A549 (cell line): ENCODE data around the gene FUBP1. TPM values are rescaled to one million over a fixed set of nuclear protein-coding genes. Genes with fewer than 3 reads are reported as not detected.
A peak's percentile ranks its signal among the peaks of the same experiment; 100 is the strongest.

Experiments
- ATAC-seq, 2 experiments: fragments of 200-7000 bp in 1 of 2; fragments of >200 bp in 1 of 2; cut with Nextera tagmentation in 1 of 2; cut with Tn5 transposase in 1 of 2; 3 replicates each; pipeline versions ENCODE4 v1.8.0 to v1.9.1; 2018 to 2020; ENCODE audit warnings: mild to moderate bottlenecking in 1 of 2, moderate library complexity in 1 of 2
- CTCF ChIA-PET: fragments of 300-600 bp; sonication (Branson Sonifier 250); formaldehyde crosslinking; extraction: SDS; loops from one replicate; lab custom pipeline; 2021; ENCODE audit warnings: antibody characterized with exemption, inconsistent platforms; lab: Yijun Ruan, JAX
- POLR2A ChIA-PET: fragments of 350-600 bp; formaldehyde crosslinking; extraction: SDS; loops from one replicate; lab custom pipeline; 2021; ENCODE audit warnings: antibody characterized with exemption, inconsistent platforms; lab: Yijun Ruan, JAX
- DNase-seq, 2 experiments: peaks; one replicate each; pipeline versions ENCODE4 v3.0.0 to v3.0.0-alpha.2; 2011 to 2016; ENCODE audit warnings: low read depth in 1 of 2, low spot score in 1 of 2
- FAIRE-seq: peaks from 2 replicates; lab custom pipeline; 2011; peaks lifted over from hg19 to GRCh38; lab: Jason Lieb, UNC
- H3K27ac ChIP-seq, 2 experiments: fragments of >200 bp; sonication (Bioruptor Twin); formaldehyde crosslinking; 3 replicates each; pipeline ENCODE4 v1.5.1; 2016 to 2017
- H3K4me1 ChIP-seq: fragments of >200 bp; sonication (Bioruptor Twin); formaldehyde crosslinking; 3 replicates; pipeline ENCODE4 v1.6.1; 2016
- H3K4me2 ChIP-seq: fragments of >200 bp; sonication (Bioruptor Twin); formaldehyde crosslinking; 3 replicates; pipeline ENCODE4 v1.6.1; 2016
- H3K4me3 ChIP-seq: fragments of >200 bp; sonication (Bioruptor Twin); formaldehyde crosslinking; 3 replicates; pipeline ENCODE4 v1.5.1; 2016
- H3K9me3 ChIP-seq: fragments of >200 bp; sonication (Bioruptor Twin); formaldehyde crosslinking; 3 replicates; pipeline ENCODE4 v1.6.1; 2016
- ATOH8 ChIP-seq: fragments of 250-450 bp; sonication (Bioruptor Pico); IDR thresholded peaks from 2 replicates; pipeline ENCODE4 v1.5.0; 2020; ENCODE audit warnings: low read depth, mild to moderate bottlenecking, moderate library complexity
- CBX2 ChIP-seq: fragments of 200-600 bp; sonication (generic); IDR thresholded peaks from 2 replicates; pipeline ENCODE4 v1.6.1; 2016; ENCODE audit warnings: low read depth, mild to moderate bottlenecking, borderline replicate concordance
- CBX8 ChIP-seq: fragments of 200-600 bp; sonication (generic); IDR thresholded peaks from 2 replicates; pipeline ENCODE4 v1.6.1; 2016
- CEBPB ChIP-seq, 2 experiments: fragments of >200 bp in 1 of 2; sonication (Bioruptor Twin) in 1 of 2; formaldehyde crosslinking in 1 of 2; IDR thresholded peaks; 2 replicates each; pipeline ENCODE4 v1.6.1; 2012 to 2016
- EP300 ChIP-seq, 2 experiments: fragments of >200 bp; sonication (Bioruptor Twin); formaldehyde crosslinking; IDR thresholded peaks; 2 replicates in 1 of 2; 3 replicates in 1 of 2; pipeline ENCODE4 v1.6.1; 2016 to 2017
- ESRRA ChIP-seq: fragments of 150-350 bp; IDR thresholded peaks from 2 replicates; pipeline ENCODE4 v1.6.1; 2014; ENCODE audit warnings: mild to moderate bottlenecking, low read length, borderline replicate concordance
- FOSL2 ChIP-seq, 2 experiments: fragments of 450-650 bp in 1 of 2; fragments of >200 bp in 1 of 2; sonication (Bioruptor Twin) in 1 of 2; formaldehyde crosslinking; IDR thresholded peaks; 2 replicates each; pipeline versions ENCODE4 v1.5.0 to v1.6.1; 2016 to 2020; ENCODE audit warnings: mild to moderate bottlenecking in 1 of 2, moderate library complexity in 1 of 2
- HDAC2 ChIP-seq: fragments of 200-600 bp; sonication (generic); IDR thresholded peaks from 2 replicates; pipeline ENCODE4 v1.6.1; 2016
- HOXA7 ChIP-seq: fragments of 250-450 bp; sonication (Bioruptor Pico); IDR thresholded peaks from 2 replicates; pipeline ENCODE4 v1.5.0; 2020; ENCODE audit warnings: mild to moderate bottlenecking, moderate library complexity
- HOXB5 ChIP-seq: fragments of 250-450 bp; sonication (Bioruptor Pico); IDR thresholded peaks from 2 replicates; pipeline ENCODE4 v1.5.0; 2020; ENCODE audit warnings: mild to moderate bottlenecking, moderate library complexity
- KDM1A ChIP-seq: fragments of 200-600 bp; sonication (generic); IDR thresholded peaks from 2 replicates; pipeline ENCODE4 v1.6.1; 2016; ENCODE audit warnings: low read depth, mild to moderate bottlenecking
- KDM5A ChIP-seq: fragments of 200-600 bp; sonication (generic); IDR thresholded peaks from 2 replicates; pipeline ENCODE4 v1.6.1; 2016; ENCODE audit warnings: antibody characterized with exemption, mild to moderate bottlenecking
- MAFK ChIP-seq: fragments of 450-650 bp; IDR thresholded peaks from 2 replicates; pipeline ENCODE4 v1.6.1; 2014; ENCODE audit not compliant: partially characterized antibody
- MAX ChIP-seq: IDR thresholded peaks from 2 replicates; pipeline ENCODE4 v1.6.1; 2012
- NFE2L2 ChIP-seq: fragments of 150-350 bp; conservative IDR thresholded peaks from 2 replicates; pipeline ENCODE4 v1.6.1; 2014; ENCODE audit warnings: low read length
- PBX3 ChIP-seq: IDR thresholded peaks from 2 replicates; pipeline ENCODE4 v1.6.1; 2012
- POLR2AphosphoS2 ChIP-seq: conservative IDR thresholded peaks from 2 replicates; pipeline ENCODE4 v1.6.1; 2012; ENCODE audit warnings: low read length, improper control_type of control experiment, inconsistent platforms
- RAD21 ChIP-seq, 2 experiments: fragments of >200 bp in 1 of 2; sonication (Bioruptor Twin) in 1 of 2; formaldehyde crosslinking in 1 of 2; IDR thresholded peaks in 1 of 2; conservative IDR thresholded peaks in 1 of 2; 2 replicates in 1 of 2; 3 replicates in 1 of 2; pipeline ENCODE4 v1.6.1; 2012 to 2018; ENCODE audit warnings: inconsistent platforms in 1 of 2
- RARB ChIP-seq: fragments of 250-450 bp; sonication (Bioruptor Pico); IDR thresholded peaks from 2 replicates; pipeline ENCODE4 v1.8.0; 2021; ENCODE audit warnings: mild to moderate bottlenecking, moderate library complexity
- TFCP2L1 ChIP-seq: fragments of 250-450 bp; sonication (Bioruptor Pico); IDR thresholded peaks from 2 replicates; pipeline ENCODE4 v1.5.0; 2021; ENCODE audit warnings: mild to moderate bottlenecking
- USF2 ChIP-seq: fragments of 450-650 bp; IDR thresholded peaks from 2 replicates; pipeline ENCODE4 v1.6.1; 2014; ENCODE audit warnings: antibody characterized with exemption
- ZC3H11A ChIP-seq: fragments of 450-650 bp; IDR thresholded peaks from 2 replicates; pipeline ENCODE4 v1.6.1; 2014; ENCODE audit warnings: antibody characterized with exemption, mild to moderate bottlenecking
- ZNF302 ChIP-seq: fragments of 250-450 bp; sonication (Bioruptor Pico); IDR thresholded peaks from 2 replicates; pipeline ENCODE4 v1.9.0; 2021; ENCODE audit warnings: inconsistent platforms, mild to moderate bottlenecking, moderate library complexity
- ZSCAN20 ChIP-seq: fragments of 250-450 bp; sonication (Bioruptor Pico); IDR thresholded peaks from 2 replicates; pipeline ENCODE4 v1.8.0; 2022; ENCODE audit warnings: mild to moderate bottlenecking, moderate library complexity
- WGBS: methylation state at CpG from one replicate; pipeline ENCODE4 v1.1.6; 2017; ENCODE audit errors: missing lambda C conversion rate; 5-methylcytosine and 5-hydroxymethylcytosine counted together
- polyA plus RNA-seq, 4 experiments: library from polyadenylated mRNA; depleted of rRNA in 3 of 4; stranded (reverse); fragments of >200 nt; fragmentation: RNase III in 1 of 4; extraction: RNeasy Plus Mini Kit Qiagen cat#74134 plus additional on column Dnase treatment in 1 of 4; gene quantifications; 2 replicates in 3 of 4; 3 replicates in 1 of 4; pipeline ENCODE4 v1.2.3, GENCODE V29; 2011 to 2017

FUBP1 gene
- polyA plus RNA-seq, 2 of the 4 experiments (the other 2 are of a cell fraction) = 128 to 183 TPM

- TF ChIP-seq CBX2 = no peak
- no peak for TF ChIP-seq ZSCAN20 (CRISPR knock-in tag)
- TF ChIP-seq CEBPB (IDR thresholded peaks at IDR 0.05) = no peak
- no peak for TF ChIP-seq ZC3H11A
- TF ChIP-seq TFCP2L1 = no peak
- no peak for TF ChIP-seq ESRRA
- no peak for TF ChIP-seq HOXA7 (CRISPR knock-in tag)
- no peak for TF ChIP-seq NFE2L2
- no peak for TF ChIP-seq HOXB5 (CRISPR knock-in tag)
- no peak for TF ChIP-seq MAX
- TF ChIP-seq, all 56 proteins: peak for 0
- H3K4me1 ChIP-seq = peaks cover 39% of the 10 kb centered on the region
- FAIRE-seq = no peak
- no peak for DNase-seq
- ATAC-seq = no peak
- H3K4me2 ChIP-seq = no peak overlapping the region
- H3K4me3 ChIP-seq = no peak overlapping the region
- no peak overlapping the region for H3K27ac ChIP-seq
- ChIA-PET POLR2A (no interaction called here), CTCF (no interaction called here)
- 91% methylated on average over 2 of the region's 2 CpGs for WGBS
- H3K9me3 ChIP-seq = no peaks in the 10 kb centered on the region
Measured at GRCh38 chr1:77987919-77988318, 9.0 kb upstream of the FUBP1 start.

- no peak overlapping the region for H3K4me3 ChIP-seq
- no peak for ATAC-seq
- H3K9me3 ChIP-seq = no peaks in the 10 kb centered on the region
- TF ChIP-seq CEBPB (IDR thresholded peaks at IDR 0.05) (0 out of 4 replicates have a peak, but pooled peaks of 1 of the 2 experiments have one; percentile 25), PBX3 (no peak)
- TF ChIP-seq, all 56 proteins: peak for 1
- ChIA-PET POLR2A (interaction anchor here (1.9 kb wide), 1 partner anchor 18 kb away, joined by 7 read pairs; the partner anchor contains the start of gene DNAJB4), CTCF (no interaction called here)
- H3K27ac ChIP-seq = no peak overlapping the region
- H3K4me2 ChIP-seq = no peak overlapping the region
- no peak for FAIRE-seq
- peaks cover 44% of the 10 kb centered on the region for H3K4me1 ChIP-seq
- no peak for DNase-seq
Measured at GRCh38 chr1:77986810-77987209, 7.9 kb upstream of the FUBP1 start.

GRCh38 chr1:77984629-77985028 is 5.8 kb upstream of the FUBP1 start:
- FAIRE-seq = no peak
- ATAC-seq = no peak
- ChIA-PET POLR2A (interaction anchor here (2.2 kb wide), 1 partner anchor 19 kb away, joined by 5 read pairs; no protein-coding TSS in a partner anchor), CTCF (no interaction called here)
- Histone ChIP-seq H3K4me3 (no peak overlapping the region), H3K27ac (peak overlapping the region in 1 of 2 experiments; percentile 53; a peak in 3 of 6 replicates), H3K9me3 (no peaks in the 10 kb centered on the region), H3K4me2 (peak overlapping the region; percentile 5; the same call in 1 of the 3 replicates), H3K4me1 (peaks cover 52% of the 10 kb centered on the region)
- 94% methylated on average over 4 of the region's 4 CpGs for WGBS
- TF ChIP-seq KDM1A (no peak), USF2 (no peak), CBX2 (no peak), RARB (CRISPR knock-in tag) (no peak), RAD21 (conservative IDR thresholded peaks at IDR 0.05 in 1 of 2, IDR thresholded peaks at IDR 0.05 in 1 of 2) (no peak), ATOH8 (CRISPR knock-in tag) (no peak), MAFK (no peak), MAX (no peak), HDAC2 (no peak), EP300 (IDR thresholded peaks at IDR 0.05) (no peak), KDM5A (no peak), CBX8 (no peak), HOXB5 (CRISPR knock-in tag) (no peak), POLR2AphosphoS2 (no peak), ZNF302 (CRISPR knock-in tag) (no peak), FOSL2 (IDR thresholded peaks at IDR 0.05) (no peak), FOSL2 (CRISPR knock-in tag; IDR thresholded peaks at IDR 0.05) (no peak)
- DNase-seq = no peak
